PC-9 (cell line): Measurements from ENCODE around the gene AUTS2.

Experiments used
- CTCF ChIP-seq: fragments of 200-600 bp; sonication (generic); conservative IDR thresholded peaks from 2 replicates; pipeline ENCODE4 v1.6.1; 2017; ENCODE audit warnings: mixed run types, antibody characterized with exemption, mild to moderate bottlenecking, moderate library complexity
- EZH2 ChIP-seq: fragments of 200-600 bp; sonication (generic); IDR thresholded peaks from 2 replicates; pipeline ENCODE4 v1.8.0; 2017; ENCODE audit warnings: antibody characterized with exemption, low read depth

- TF ChIP-seq CTCF (no peak), EZH2 (no peak)
Measured at GRCh38 chr7:69833964-69834363, 235.7 kb downstream of the AUTS2 start.
